H1 (cell line): ENCODE measurements around the gene STARD13. TPM values are rescaled to one million over a fixed set of nuclear protein-coding genes. Genes with fewer than 3 reads are reported as not detected.

Source experiments
- CTCF ChIA-PET: fragments of 300-600 bp; sonication (Branson Sonifier 250); formaldehyde crosslinking; loops from one replicate; lab custom pipeline; 2021; ENCODE audit not compliant: partially characterized antibody; lab: Charles Lee
- POLR2A ChIA-PET: fragments of 300-600 bp; sonication (Branson Sonifier 250); formaldehyde crosslinking; loops from one replicate; lab custom pipeline; 2021; ENCODE audit warnings: inconsistent platforms; ENCODE audit not compliant: partially characterized antibody; lab: Charles Lee
- DNase-seq, 2 experiments: peaks; one replicate each; pipeline versions ENCODE4 v3.0.0 to v3.0.0-alpha.2; 2010 to 2022; ENCODE audit warnings: low spot score in 2 of 2, low read depth in 1 of 2, mixed read lengths in 1 of 2
- FAIRE-seq: peaks from 2 replicates; lab custom pipeline; 2011; peaks lifted over from hg19 to GRCh38; lab: Jason Lieb, UNC
- H2AFZ ChIP-seq: 2 replicates; pipeline ENCODE4 v1.8.1; 2012; ENCODE audit warnings: low read length, inconsistent platforms
- H2AK5ac ChIP-seq: 2 replicates; pipeline ENCODE4 v1.6.1; 2013; ENCODE audit warnings: low read depth, low read length
- H2BK120ac ChIP-seq: replicated peaks from 2 replicates; pipeline ENCODE3; 2013; ENCODE audit warnings: low read depth, low read length, inconsistent platforms
- H2BK12ac ChIP-seq: 2 replicates; pipeline ENCODE4 v1.6.1; 2013; ENCODE audit warnings: low read depth, low read length
- H2BK15ac ChIP-seq: 2 replicates; pipeline ENCODE4 v1.6.1; 2013; ENCODE audit warnings: low read length
- H2BK20ac ChIP-seq: 2 replicates; pipeline ENCODE4 v1.6.1; 2013; ENCODE audit warnings: low read length
- H2BK5ac ChIP-seq: 2 replicates; pipeline ENCODE4 v1.6.1; 2013; ENCODE audit warnings: low read depth, low read length
- H3K14ac ChIP-seq: 2 replicates; pipeline ENCODE4 v1.6.1; 2013; ENCODE audit warnings: inconsistent platforms; ENCODE audit not compliant: insufficient read length
- H3K18ac ChIP-seq: 2 replicates; pipeline ENCODE4 v1.6.1; 2013; ENCODE audit warnings: low read length; ENCODE audit errors: extremely low read depth
- H3K23ac ChIP-seq: 2 replicates; pipeline ENCODE4 v1.6.1; 2013; ENCODE audit warnings: inconsistent platforms; ENCODE audit not compliant: insufficient read length
- H3K23me2 ChIP-seq: 2 replicates; pipeline ENCODE4 v1.6.1; 2013; ENCODE audit warnings: low read depth, low read length
- H3K27ac ChIP-seq: 2 replicates; pipeline ENCODE4 v1.6.1; 2011; ENCODE audit warnings: low read depth, low read length, inconsistent platforms
- H3K27me3 ChIP-seq, 4 experiments: replicated peaks in 1 of 4; 1 replicate in 1 of 4; 2 replicates in 3 of 4; pipeline versions ENCODE4 v1.6.1 to v1.8.1; 2011 to 2013; ENCODE audit warnings: low read length in 3 of 4, mild to moderate bottlenecking in 3 of 4, inconsistent platforms in 2 of 4, mixed read lengths in 2 of 4, moderate library complexity in 1 of 4; ENCODE audit not compliant: control insufficient read depth in 3 of 4, insufficient read depth in 3 of 4; ENCODE audit errors: extremely low read depth in 1 of 4
- H3K36me3 ChIP-seq, 4 experiments: 2 replicates each; pipeline versions ENCODE4 v1.6.1 to v1.8.1; 2011 to 2013; ENCODE audit warnings: mild to moderate bottlenecking in 4 of 4, low read length in 3 of 4, moderate library complexity in 2 of 4, control low read depth in 1 of 4, inconsistent platforms in 1 of 4; ENCODE audit not compliant: insufficient read depth in 4 of 4, control insufficient read depth in 2 of 4
- H3K4ac ChIP-seq: replicated peaks from 2 replicates; pipeline ENCODE3; 2013; ENCODE audit warnings: low read length, low read depth, mixed read lengths, inconsistent platforms; ENCODE audit not compliant: insufficient read length
- H3K4me1 ChIP-seq, 4 experiments: replicated peaks in 1 of 4; 1 replicate in 1 of 4; 2 replicates in 3 of 4; pipeline versions ENCODE4 v1.6.1 to v1.8.1; 2011 to 2013; ENCODE audit warnings: low read length in 3 of 4, inconsistent platforms in 2 of 4, mixed read lengths in 1 of 4; ENCODE audit not compliant: insufficient read depth in 4 of 4, control insufficient read depth in 3 of 4
- H3K4me2 ChIP-seq, 2 experiments: 2 replicates each; pipeline versions ENCODE4 v1.6.1 to v1.8.1; 2011 to 2013; ENCODE audit warnings: low read depth in 2 of 2, low read length in 2 of 2, control low read depth in 1 of 2, inconsistent platforms in 1 of 2, mild to moderate bottlenecking in 1 of 2; ENCODE audit not compliant: insufficient read depth in 1 of 2
- H3K4me3 ChIP-seq, 4 experiments: fragments of 200-600, 300-600 bp in 1 of 4; sonication (generic), shearing (Covaris generic), sonication (Bioruptor Twin) in 1 of 4; 2 replicates each; pipeline versions ENCODE4 v1.5.1 to v1.8.1; 2011 to 2016; ENCODE audit warnings: low read length in 4 of 4, low read depth in 3 of 4, control low read depth in 2 of 4, inconsistent platforms in 2 of 4, mild to moderate bottlenecking in 2 of 4, mixed read lengths in 1 of 4, moderate library complexity in 1 of 4; ENCODE audit not compliant: insufficient read depth in 2 of 4; ENCODE audit errors: extremely low read depth in 1 of 4
- H3K56ac ChIP-seq: replicated peaks from 2 replicates; pipeline ENCODE3; 2013; ENCODE audit warnings: low read depth, mild to moderate bottlenecking, mixed read lengths, low read length, inconsistent platforms; ENCODE audit not compliant: insufficient read length
- H3K79me1 ChIP-seq: 2 replicates; pipeline ENCODE4 v1.6.1; 2013; ENCODE audit warnings: low read depth, low read length, control low read depth
- H3K79me2 ChIP-seq, 2 experiments: 2 replicates each; pipeline versions ENCODE4 v1.6.1 to v1.8.1; 2012 to 2013; ENCODE audit warnings: low read length in 2 of 2, mild to moderate bottlenecking in 2 of 2, inconsistent platforms in 1 of 2; ENCODE audit not compliant: insufficient read depth in 2 of 2, control insufficient read depth in 1 of 2
- H3K9ac ChIP-seq, 4 experiments: replicated peaks in 1 of 4; 1 replicate in 1 of 4; 2 replicates in 3 of 4; pipeline versions ENCODE4 v1.6.1 to v1.8.1; 2011 to 2013; ENCODE audit warnings: low read depth in 3 of 4, low read length in 3 of 4, control low read depth in 2 of 4, mild to moderate bottlenecking in 2 of 4, moderate library complexity in 2 of 4, inconsistent platforms in 1 of 4; ENCODE audit errors: extremely low read depth in 1 of 4
- H3K9me3 ChIP-seq, 2 experiments: 2 replicates each; pipeline versions ENCODE4 v1.6.1 to v1.8.1; 2012 to 2013; ENCODE audit warnings: mild to moderate bottlenecking in 2 of 2, moderate library complexity in 2 of 2, control low read depth in 1 of 2, inconsistent platforms in 1 of 2, low read depth in 1 of 2, low read length in 1 of 2, mixed read lengths in 1 of 2; ENCODE audit not compliant: insufficient read depth in 2 of 2
- H4K20me1 ChIP-seq, 2 experiments: replicated peaks in 1 of 2; 2 replicates each; pipeline versions ENCODE3 to v1.8.1; 2011 to 2013; ENCODE audit warnings: inconsistent platforms in 2 of 2, low read length in 2 of 2, mild to moderate bottlenecking in 1 of 2; ENCODE audit not compliant: insufficient read depth in 2 of 2, control insufficient read depth in 1 of 2
- H4K5ac ChIP-seq: 2 replicates; pipeline ENCODE4 v1.6.1; 2013; ENCODE audit warnings: low read length, low read depth, mixed read lengths, inconsistent platforms; ENCODE audit not compliant: insufficient read length
- H4K8ac ChIP-seq: 2 replicates; pipeline ENCODE4 v1.8.0; 2013; ENCODE audit warnings: mild to moderate bottlenecking, moderate library complexity, low read length, inconsistent platforms; ENCODE audit not compliant: insufficient read depth; ENCODE audit errors: extremely low read depth
- H4K91ac ChIP-seq: replicated peaks from 2 replicates; pipeline ENCODE3; 2013; ENCODE audit warnings: low read length, mixed read lengths, inconsistent platforms; ENCODE audit not compliant: insufficient read length
- EZH2 ChIP-seq: fragments of 200-600 bp; sonication (generic); IDR thresholded peaks from 2 replicates; pipeline ENCODE4 v1.7.1; 2012; ENCODE audit warnings: low read depth, mild to moderate bottlenecking, moderate library complexity, low read length, inconsistent platforms; ENCODE audit not compliant: severe bottlenecking
- SRF ChIP-seq: IDR thresholded peaks from 2 replicates; pipeline ENCODE4 v1.6.1; 2011; ENCODE audit warnings: mild to moderate bottlenecking, low read depth, low read length, moderate library complexity
- polyA plus RNA-seq, 7 experiments: library from polyadenylated mRNA; depleted of rRNA in 3 of 7; stranded (reverse) in 5 of 7; unstranded in 2 of 7; fragments of >200 nt in 5 of 7; fragments of 200-250 nt in 2 of 7; gene quantifications; 1 replicate in 5 of 7; 2 replicates in 1 of 7; 4 replicates in 1 of 7; pipeline versions ENCODE4 v1.2.1 to v1.2.3, GENCODE V29; 2011 to 2013; ENCODE audit warnings: missing spikeins in 2 of 7, mixed read lengths in 2 of 7
- total RNA-seq: library from RNA; stranded (reverse); fragmentation: NEBNext Ultra II Directional; extraction: Animal tissue kit (Norgen Biotek cat#: 25700); gene quantifications from 2 replicates; pipeline ENCODE4 v1.2.1, GENCODE V29; 2021

Gene STARD13
- total and polyA plus RNA-seq, 2 of the 8 experiments (the other 6 are each of a cell fraction or from before 2014, with no cell fraction given): 0.82 to 2.9 TPM

GRCh38 chr13:33250609-33251008 lies 34.9 kb downstream of the STARD13 start:
- no peak overlapping the region for H3K9ac ChIP-seq
- H3K36me3 ChIP-seq: no peaks in the 10 kb centered on the region
- H3K56ac ChIP-seq: no peak overlapping the region
- ChIA-PET CTCF (no interaction called here), POLR2A (no interaction called here)
- H2AFZ ChIP-seq: no peak overlapping the region
- no peak overlapping the region for H2BK20ac ChIP-seq
- H3K79me2 ChIP-seq: no peaks in the 10 kb centered on the region
- no peak overlapping the region for H3K4ac ChIP-seq
- FAIRE-seq (no peak), DNase-seq (no peak)
- H4K8ac ChIP-seq: no peak overlapping the region
- no peak overlapping the region for H2BK15ac ChIP-seq
- H3K4me3 ChIP-seq: no peak overlapping the region
- no peak overlapping the region for H2AK5ac ChIP-seq
- no peak overlapping the region for H2BK5ac ChIP-seq
- no peaks in the 10 kb centered on the region for H3K4me1 ChIP-seq
- no peak overlapping the region for H2BK12ac ChIP-seq
- H3K18ac ChIP-seq: no peak overlapping the region
- no peak overlapping the region for H3K14ac ChIP-seq
- no peak overlapping the region for H3K4me2 ChIP-seq
- no peak overlapping the region for H2BK120ac ChIP-seq
- H3K23ac ChIP-seq: no peak overlapping the region
- no peaks in the 10 kb centered on the region for H3K9me3 ChIP-seq
- no peak overlapping the region for H3K27ac ChIP-seq
- no peaks in the 10 kb centered on the region for H3K27me3 ChIP-seq
- no peak overlapping the region for H4K5ac ChIP-seq
- no peaks in the 10 kb centered on the region for H4K20me1 ChIP-seq
- H4K91ac ChIP-seq: no peak overlapping the region
- no peaks in the 10 kb centered on the region for H3K79me1 ChIP-seq
- no peaks in the 10 kb centered on the region for H3K23me2 ChIP-seq
- TF ChIP-seq EZH2 (no peak), SRF (no peak)
